Fibroblast of lung (primary cell): ENCODE data around the gene LMAN2. TPM values are rescaled to one million over a fixed set of nuclear protein-coding genes. Genes with fewer than 3 reads are reported as not detected.

Experiments used
- DNase-seq, 2 donors: peaks; one replicate each; pipeline versions ENCODE4 v3.0.0 to v3.0.0-alpha.2; 2010; ENCODE audit warnings: low read depth in 2 of 2
- H2AFZ ChIP-seq: 2 replicates; pipeline ENCODE4 v1.5.1; 2012; ENCODE audit warnings: low read length, control low read depth, inconsistent platforms
- H3K27ac ChIP-seq: 2 replicates; pipeline ENCODE4 v1.5.1; 2011; ENCODE audit warnings: low read length, control low read depth; ENCODE audit not compliant: insufficient read depth
- H3K27me3 ChIP-seq: 2 replicates; pipeline ENCODE4 v1.5.1; 2011; ENCODE audit warnings: mild to moderate bottlenecking, low read length; ENCODE audit not compliant: control insufficient read depth, insufficient read depth
- H3K36me3 ChIP-seq: 2 replicates; pipeline ENCODE4 v1.5.1; 2011; ENCODE audit warnings: low read length; ENCODE audit not compliant: control insufficient read depth, insufficient read depth
- H3K4me1 ChIP-seq: 2 replicates; pipeline ENCODE4 v1.5.1; 2011; ENCODE audit warnings: low read length; ENCODE audit not compliant: control insufficient read depth, insufficient read depth; ENCODE audit errors: extremely low read depth
- H3K4me2 ChIP-seq: 2 replicates; pipeline ENCODE4 v1.5.1; 2011; ENCODE audit warnings: low read length, control low read depth; ENCODE audit not compliant: insufficient read depth; ENCODE audit errors: extremely low read depth
- H3K4me3 ChIP-seq, 4 experiments: fragments of 200-600 bp in 1 of 4; sonication (generic) in 1 of 4; replicated peaks in 1 of 4; 2 replicates each; pipeline ENCODE4 v1.5.1; 2011 to 2016; ENCODE audit warnings: low read length in 4 of 4, low read depth in 3 of 4, mild to moderate bottlenecking in 3 of 4, control low read depth in 2 of 4, inconsistent platforms in 1 of 4, mixed read lengths in 1 of 4; ENCODE audit not compliant: insufficient read depth in 1 of 4; ENCODE audit errors: control extremely low read depth in 1 of 4
- H3K79me2 ChIP-seq: 2 replicates; pipeline ENCODE4 v1.5.1; 2012; ENCODE audit warnings: mild to moderate bottlenecking, low read length, inconsistent platforms; ENCODE audit not compliant: control insufficient read depth, insufficient read depth
- H3K9ac ChIP-seq: 2 replicates; pipeline ENCODE4 v1.5.1; 2011; ENCODE audit warnings: mild to moderate bottlenecking, low read length, control low read depth; ENCODE audit not compliant: insufficient read depth
- H3K9me3 ChIP-seq: 2 replicates; pipeline ENCODE4 v1.5.1; 2012; ENCODE audit warnings: low read depth, low read length; ENCODE audit not compliant: control insufficient read depth, insufficient read depth
- H4K20me1 ChIP-seq: 2 replicates; pipeline ENCODE4 v1.5.1; 2011; ENCODE audit warnings: low read length; ENCODE audit not compliant: control insufficient read depth, insufficient read depth; ENCODE audit errors: extremely low read depth
- CTCF ChIP-seq, 2 donors: IDR thresholded peaks in 1 of 2; conservative IDR thresholded peaks in 1 of 2; 1 replicate in 1 of 2; 2 replicates in 1 of 2; pipeline ENCODE4 v1.5.1; 2011 to 2012; ENCODE audit warnings: low read length in 2 of 2, control low read depth in 1 of 2, inconsistent platforms in 1 of 2, low read depth in 1 of 2, mild to moderate bottlenecking in 1 of 2
- EZH2 ChIP-seq: IDR thresholded peaks from 2 replicates; pipeline ENCODE4 v1.5.1; 2012; ENCODE audit warnings: low read length, control low read depth, mild to moderate bottlenecking; ENCODE audit errors: missing control alignments
- polyA plus RNA-seq, 2 donors: library from polyadenylated mRNA; depleted of rRNA in 1 of 2; stranded (reverse) in 1 of 2; unstranded in 1 of 2; fragments of >200 nt; gene quantifications; 2 replicates each; pipeline ENCODE4 v1.2.1, GENCODE V29; 2011 to 2012; ENCODE audit warnings: missing spikeins in 1 of 2
- total RNA-seq: library from RNA; depleted of rRNA; stranded (reverse); fragments of >200 nt; gene quantifications from 2 replicates; pipeline ENCODE4 v1.2.1, GENCODE V29; 2014

The LMAN2 gene
- total and polyA plus RNA-seq, 2 donors (not counting 1 experiment from before 2014, with no cell fraction given) = 145 to 396 TPM

- Histone ChIP-seq H2AFZ (no peak overlapping the region), H3K4me1 (no peaks in the 10 kb centered on the region), H3K27ac (no peak overlapping the region), H3K9me3 (no peaks in the 10 kb centered on the region), H3K4me2 (no peak overlapping the region), H3K27me3 (no peaks in the 10 kb centered on the region), H4K20me1 (no peaks in the 10 kb centered on the region), H3K9ac (no peak overlapping the region), H3K36me3 (peaks cover 22% of the 10 kb centered on the region), H3K4me3 (no peak overlapping the region), H3K79me2 (peaks cover 13% of the 10 kb centered on the region)
- TF ChIP-seq CTCF (conservative IDR thresholded peaks at IDR 0.05 in 1 of 2, IDR thresholded peaks at IDR 0.05 in 1 of 2; ENCODE audit: low read depth in 1 of 2, low read length in 2 of 2) = no peak
- no peak for TF ChIP-seq EZH2
- DNase-seq = no peak
Measured at GRCh38 chr5:177339107-177339638, 12.3 kb downstream of the LMAN2 start.

GRCh38 chr5:177338251-177339106 lies 13.0 kb downstream of the LMAN2 start:
- Histone ChIP-seq H3K27me3 (no peaks in the 10 kb centered on the region), H3K4me3 (no peak overlapping the region), H3K4me2 (no peak overlapping the region), H3K9me3 (no peaks in the 10 kb centered on the region), H3K36me3 (peaks cover 28% of the 10 kb centered on the region), H2AFZ (no peak overlapping the region), H3K9ac (no peak overlapping the region), H3K27ac (no peak overlapping the region), H4K20me1 (no peaks in the 10 kb centered on the region), H3K4me1 (no peaks in the 10 kb centered on the region), H3K79me2 (peaks cover 9% of the 10 kb centered on the region)
- TF ChIP-seq EZH2 (no peak), CTCF (conservative IDR thresholded peaks at IDR 0.05 in 1 of 2, IDR thresholded peaks at IDR 0.05 in 1 of 2; ENCODE audit: low read depth in 1 of 2, low read length in 2 of 2) (no peak)
- DNase-seq = no peak

- no peak for DNase-seq
- peaks cover 34% of the 10 kb centered on the region for H3K36me3 ChIP-seq
- no peak overlapping the region for H3K4me3 ChIP-seq
- TF ChIP-seq CTCF (conservative IDR thresholded peaks at IDR 0.05 in 1 of 2, IDR thresholded peaks at IDR 0.05 in 1 of 2; ENCODE audit: low read depth in 1 of 2, low read length in 2 of 2) = no peak
- no peak for TF ChIP-seq EZH2
- no peak overlapping the region for H3K27ac ChIP-seq
- peaks cover 5% of the 10 kb centered on the region for H3K79me2 ChIP-seq
- no peaks in the 10 kb centered on the region for H3K27me3 ChIP-seq
- no peaks in the 10 kb centered on the region for H3K4me1 ChIP-seq
- no peaks in the 10 kb centered on the region for H3K9me3 ChIP-seq
- H4K20me1 ChIP-seq = no peaks in the 10 kb centered on the region
- H3K9ac ChIP-seq = no peak overlapping the region
- H2AFZ ChIP-seq = no peak overlapping the region
- no peak overlapping the region for H3K4me2 ChIP-seq
Measured at GRCh38 chr5:177336603-177337494, 14.6 kb downstream of the LMAN2 start.
